Mesenchymal stem cell (in vitro differentiated cells and primary cell): ENCODE results near the gene SLC30A10. TPM values are rescaled to one million over a fixed set of nuclear protein-coding genes. Genes with fewer than 3 reads are reported as not detected.
"Not testable (repeated sequence)": the region's sequence is repeated elsewhere in the genome, so short reads cannot be mapped to it uniquely, and the experiment has no call there.

Source experiments
- DNase-seq: peaks from one replicate; pipeline ENCODE4 v3.0.0-alpha.2; 2013
- H2AFZ ChIP-seq: one replicate; pipeline ENCODE4 v1.6.1; 2013; ENCODE audit warnings: low read depth, mild to moderate bottlenecking, control low read depth, inconsistent platforms, low read length, moderate library complexity
- H2AK5ac ChIP-seq: 2 replicates; pipeline ENCODE4 v1.6.1; 2013; ENCODE audit warnings: low read length, moderate library complexity, mild to moderate bottlenecking, inconsistent platforms; ENCODE audit not compliant: severe bottlenecking
- H2BK120ac ChIP-seq: one replicate; pipeline ENCODE4 v1.6.1; 2013; ENCODE audit warnings: low read depth, mild to moderate bottlenecking, inconsistent platforms, low read length, moderate library complexity
- H2BK12ac ChIP-seq, 2 experiments: one replicate each; pipeline ENCODE4 v1.6.1; 2013; ENCODE audit warnings: inconsistent platforms in 2 of 2, low read length in 2 of 2, mild to moderate bottlenecking in 2 of 2, moderate library complexity in 2 of 2, control low read depth in 1 of 2
- H2BK15ac ChIP-seq: one replicate; pipeline ENCODE4 v1.6.1; 2013; ENCODE audit warnings: mild to moderate bottlenecking, low read depth, inconsistent platforms; ENCODE audit not compliant: poor library complexity, severe bottlenecking
- H2BK5ac ChIP-seq: 2 replicates; pipeline ENCODE4 v1.6.1; 2013; ENCODE audit warnings: low read depth, mild to moderate bottlenecking, low read length, control low read depth, inconsistent platforms; ENCODE audit not compliant: poor library complexity, severe bottlenecking
- H3K14ac ChIP-seq, 2 experiments: one replicate each; pipeline ENCODE4 v1.6.1; 2013; ENCODE audit warnings: inconsistent platforms in 2 of 2, low read length in 2 of 2, control low read depth in 1 of 2, mild to moderate bottlenecking in 1 of 2, moderate library complexity in 1 of 2
- H3K18ac ChIP-seq, 2 experiments: one replicate each; pipeline ENCODE4 v1.6.1; 2013; ENCODE audit warnings: inconsistent platforms in 2 of 2, low read length in 2 of 2, control low read depth in 1 of 2, low read depth in 1 of 2, mild to moderate bottlenecking in 1 of 2
- H3K23ac ChIP-seq, 2 experiments: one replicate each; pipeline ENCODE4 v1.6.1; 2013; ENCODE audit warnings: inconsistent platforms in 2 of 2, low read length in 2 of 2, mild to moderate bottlenecking in 2 of 2, moderate library complexity in 2 of 2, control low read depth in 1 of 2
- H3K27ac ChIP-seq: 2 replicates; pipeline ENCODE4 v1.5.1; 2013; ENCODE audit warnings: mild to moderate bottlenecking, moderate library complexity, low read length, control low read depth, inconsistent platforms; ENCODE audit not compliant: poor library complexity, severe bottlenecking
- H3K27me3 ChIP-seq, 2 experiments: 2 replicates each; pipeline versions ENCODE4 v1.6.1 to v1.7.0; 2013; ENCODE audit warnings: low read length in 2 of 2, mild to moderate bottlenecking in 2 of 2, moderate library complexity in 2 of 2, control low read depth in 1 of 2, inconsistent platforms in 1 of 2; ENCODE audit not compliant: control insufficient read depth in 1 of 2, insufficient read depth in 1 of 2
- H3K36me3 ChIP-seq, 2 experiments: 2 replicates each; pipeline versions ENCODE4 v1.6.1 to v1.7.0; 2013; ENCODE audit warnings: low read length in 2 of 2, control low read depth in 1 of 2, inconsistent platforms in 1 of 2, low read depth in 1 of 2, mild to moderate bottlenecking in 1 of 2; ENCODE audit not compliant: insufficient read depth in 2 of 2, control insufficient read depth in 1 of 2
- H3K4ac ChIP-seq, 2 experiments: one replicate each; pipeline ENCODE4 v1.6.1; 2013; ENCODE audit warnings: inconsistent platforms in 2 of 2, low read length in 2 of 2, mild to moderate bottlenecking in 2 of 2, moderate library complexity in 2 of 2, control low read depth in 1 of 2, low read depth in 1 of 2
- H3K4me1 ChIP-seq: 2 replicates; pipeline ENCODE4 v1.6.1; 2013; ENCODE audit warnings: low read depth, low read length, control low read depth; ENCODE audit not compliant: control insufficient read depth, insufficient read depth
- H3K4me2 ChIP-seq: 2 replicates; pipeline ENCODE4 v1.6.1; 2013; ENCODE audit warnings: low read length, mild to moderate bottlenecking, inconsistent platforms; ENCODE audit not compliant: poor library complexity, severe bottlenecking
- H3K4me3 ChIP-seq, 2 experiments: 2 replicates each; pipeline versions ENCODE4 v1.5.1 to v1.7.0; 2013; ENCODE audit warnings: low read length in 2 of 2, mild to moderate bottlenecking in 2 of 2, control low read depth in 1 of 2, low read depth in 1 of 2; ENCODE audit not compliant: insufficient read depth in 1 of 2
- H3K79me1 ChIP-seq: replicated peaks from 2 replicates; pipeline ENCODE4 v1.6.1; 2013; ENCODE audit warnings: mild to moderate bottlenecking, control low read depth, low read length, inconsistent platforms; ENCODE audit not compliant: poor library complexity, severe bottlenecking
- H3K9ac ChIP-seq: 2 replicates; pipeline ENCODE4 v1.7.0; 2013; ENCODE audit warnings: mild to moderate bottlenecking, low read length, moderate library complexity
- H3K9me3 ChIP-seq: 2 replicates; pipeline ENCODE4 v1.7.0; 2013; ENCODE audit warnings: mild to moderate bottlenecking, low read length; ENCODE audit not compliant: control insufficient read depth
- H4K8ac ChIP-seq: one replicate; pipeline ENCODE4 v1.6.1; 2013; ENCODE audit warnings: inconsistent platforms, mild to moderate bottlenecking, low read length, moderate library complexity
- H4K91ac ChIP-seq: one replicate; pipeline ENCODE4 v1.6.1; 2013; ENCODE audit warnings: mild to moderate bottlenecking, low read length, inconsistent platforms
- WGBS: methylation state at CpG from one replicate; pipeline ENCODE4 v1.1.7; 2013; ENCODE audit warnings: mixed read lengths; 5-methylcytosine and 5-hydroxymethylcytosine counted together
- small RNA-seq: library from polyadenylated mRNA; stranded (forward); fragments of <200 nt; extraction: miRNeasy Mini kit (QIAGEN cat#:217004); gene quantifications from one replicate; pipeline ENCODE3, GENCODE V24; 2013; ENCODE audit warnings: low read depth

The SLC30A10 gene

GRCh38 chr1:219872538-219872937 is 55.8 kb downstream of the SLC30A10 start:
- H3K4me2 ChIP-seq, H2AFZ ChIP-seq, H4K91ac ChIP-seq, H3K27me3 ChIP-seq, H3K79me1 ChIP-seq, H3K4ac ChIP-seq, H2BK15ac ChIP-seq, H3K4me3 ChIP-seq, H3K9ac ChIP-seq, H3K36me3 ChIP-seq, H3K9me3 ChIP-seq, H2BK5ac ChIP-seq, H2BK12ac ChIP-seq, H3K27ac ChIP-seq, H3K14ac ChIP-seq, H3K18ac ChIP-seq, DNase-seq, H2AK5ac ChIP-seq, H3K23ac ChIP-seq, H3K4me1 ChIP-seq, H4K8ac ChIP-seq, H2BK120ac ChIP-seq: not testable (repeated sequence)
- no CpG with 5 or more reads among the region's 1 CpG for WGBS

GRCh38 chr1:219871427-219872057 is 56.8 kb downstream of the SLC30A10 start:
- H3K27ac ChIP-seq, result no peak overlapping the region
- H4K8ac ChIP-seq, result no peak overlapping the region
- no peak overlapping the region for H3K4me2 ChIP-seq
- H2BK5ac ChIP-seq, result no peak overlapping the region
- no peak overlapping the region for H3K18ac ChIP-seq
- H2BK120ac ChIP-seq, result no peak overlapping the region
- no peak overlapping the region for H3K4me3 ChIP-seq
- H3K9me3 ChIP-seq, result no peaks in the 10 kb centered on the region
- H2BK15ac ChIP-seq, result no peak overlapping the region
- DNase-seq, result no peak
- H3K27me3 ChIP-seq, result peaks cover 0 to 5% of the 10 kb centered on the region in 2 experiments
- no peak overlapping the region for H2AFZ ChIP-seq
- H2AK5ac ChIP-seq, result no peak overlapping the region
- no peak overlapping the region for H3K9ac ChIP-seq
- H3K79me1 ChIP-seq, result no peaks in the 10 kb centered on the region
- H3K23ac ChIP-seq, result no peak overlapping the region
- no peak overlapping the region for H3K14ac ChIP-seq
- no peak overlapping the region for H3K4ac ChIP-seq
- 30% methylated on average over 2 of the region's 3 CpGs for WGBS
- H3K4me1 ChIP-seq, result no peaks in the 10 kb centered on the region
- H4K91ac ChIP-seq, result no peak overlapping the region
- H3K36me3 ChIP-seq, result no peaks in the 10 kb centered on the region
- H2BK12ac ChIP-seq, result no peak overlapping the region

- not testable (repeated sequence) for H3K4me2 ChIP-seq, H4K91ac ChIP-seq, H2BK15ac ChIP-seq, H3K4me1 ChIP-seq, H3K4me3 ChIP-seq, H2AK5ac ChIP-seq, H2AFZ ChIP-seq, H3K36me3 ChIP-seq, H2BK120ac ChIP-seq, H2BK5ac ChIP-seq, H3K27ac ChIP-seq, H2BK12ac ChIP-seq, H3K23ac ChIP-seq, H3K9ac ChIP-seq, H3K4ac ChIP-seq, DNase-seq, H3K18ac ChIP-seq, H3K14ac ChIP-seq, H3K79me1 ChIP-seq, H4K8ac ChIP-seq, H3K9me3 ChIP-seq, H3K27me3 ChIP-seq
- no CpG with 5 or more reads among the region's 3 CpGs for WGBS
Measured at GRCh38 chr1:219868615-219869014, 59.7 kb downstream of the SLC30A10 start.

Small RNA genes within 50 kb of the gene (small RNA-seq; reads per million reads assigned to genes)
- gene RF00012, result not detected
